ENCODE data around the gene PLA2G2D. TPM values are rescaled to one million over a fixed set of nuclear protein-coding genes. Genes with fewer than 3 reads are reported as not detected.

Gene PLA2G2D
- total and polyA plus RNA-seq, 2 of the 8 experiments (the other 6 are each of a cell fraction or from before 2014, with no cell fraction given), result not detected

GRCh38 chr1:20082772-20083171 lies 36.6 kb downstream of the PLA2G2D start (continued):
- TF ChIP-seq ATF3 (IDR thresholded peaks at IDR 0.05; ENCODE audit: insufficient read depth, low read depth, low read length), result no peak
